Epithelial cell of esophagus (primary cell): ENCODE results near the gene DOCK4.

Experiments
- DNase-seq: peaks from one replicate; pipeline ENCODE4 v3.0.0; 2010; ENCODE audit warnings: low read depth
- H3K4me3 ChIP-seq: 2 replicates; pipeline ENCODE4 v1.5.1; 2011; ENCODE audit warnings: mild to moderate bottlenecking, low read length, control low read depth
- CTCF ChIP-seq: IDR thresholded peaks from 2 replicates; pipeline ENCODE4 v1.5.1; 2011; ENCODE audit warnings: low read depth, mild to moderate bottlenecking, low read length, control low read depth, inconsistent platforms; ENCODE audit not compliant: insufficient read depth; ENCODE audit errors: missing control alignments

The DOCK4 gene

GRCh38 chr7:112147793-112148361 lies 58.3 kb downstream of the DOCK4 start:
- no peak overlapping the region for H3K4me3 ChIP-seq
- TF ChIP-seq CTCF = no peak
- no peak for DNase-seq

GRCh38 chr7:112145206-112145605 lies 61.0 kb downstream of the DOCK4 start:
- no peak for DNase-seq
- no peak for TF ChIP-seq CTCF
- H3K4me3 ChIP-seq = no peak overlapping the region

GRCh38 chr7:112144284-112145059 lies 61.7 kb downstream of the DOCK4 start:
- no peak for DNase-seq
- no peak for TF ChIP-seq CTCF
- no peak overlapping the region for H3K4me3 ChIP-seq

- DNase-seq = no peak
- no peak for TF ChIP-seq CTCF
- H3K4me3 ChIP-seq = no peak overlapping the region
Observed at GRCh38 chr7:112143582-112143981, 62.6 kb downstream of the DOCK4 start.

- DNase-seq = no peak
- no peak for TF ChIP-seq CTCF
- no peak overlapping the region for H3K4me3 ChIP-seq
Observed at GRCh38 chr7:112143136-112143535, 63.1 kb downstream of the DOCK4 start.

- DNase-seq = no peak
- TF ChIP-seq CTCF = no peak
- H3K4me3 ChIP-seq = no peak overlapping the region
Observed at GRCh38 chr7:112140600-112140999, 65.6 kb downstream of the DOCK4 start.

GRCh38 chr7:112138938-112139337 lies 67.3 kb downstream of the DOCK4 start:
- DNase-seq = no peak
- TF ChIP-seq CTCF = no peak

More at GRCh38 chr7:112138938-112139337, 67.3 kb downstream of the DOCK4 start:
- H3K4me3 ChIP-seq = no peak overlapping the region
